Measurements from ENCODE around the gene MYO7B. TPM values are rescaled to one million over a fixed set of nuclear protein-coding genes. Genes with fewer than 3 reads are reported as not detected.

The MYO7B gene
- total RNA-seq, 4 donors from 2014 or later: 214 to 1,039 (median 594) TPM

- Histone ChIP-seq H3K27me3 (no peaks in the 10 kb centered on the region), H3K27ac (peak within 1 kb of the TSS in 1 of 4 donors; percentile 45), H3K36me3 (no peaks in the 10 kb centered on the region), H3K4me3 (no peak within 1 kb of the TSS), H3K4me1 (peaks cover 0 to 32% (median 17%) of the 10 kb centered on the region in 4 donors), H3K9me3 (no peaks in the 10 kb centered on the region)
- TF ChIP-seq POLR2A (IDR thresholded peaks at IDR 0.05): no peak
- DNase-seq: no peak
Observed at GRCh38 chr2:127645395-127646291, 110.2 kb downstream of the MYO7B start, which contains the start of gene GPR17. Gene GPR17 (plus strand): TSS chr2:127646153. CDS start chr2:127650736, 4,583 bp downstream.

- peak overlapping the region in 2 of 4 donors; percentile 43 to 45 for H3K27ac ChIP-seq
- no peak for DNase-seq
- no peak for TF ChIP-seq CTCF (IDR thresholded peaks at IDR 0.05)
- no peak for TF ChIP-seq POLR2A (IDR thresholded peaks at IDR 0.05)
Observed at GRCh38 chr2:127646487-127647241, 111.2 kb downstream of the MYO7B start.

GRCh38 chr2:127647242-127648190 lies 112.0 kb downstream of the MYO7B start:
- DNase-seq: no peak
- no peaks in the 10 kb centered on the region for H3K9me3 ChIP-seq
- peaks cover 0 to 22% (median 8%) of the 10 kb centered on the region in 4 donors for H3K4me1 ChIP-seq
- H3K27ac ChIP-seq: peak overlapping the region in 2 of 4 donors; percentile 43 to 45
- no peaks in the 10 kb centered on the region for H3K27me3 ChIP-seq
- H3K4me3 ChIP-seq: no peak overlapping the region
- no peak for TF ChIP-seq CTCF (IDR thresholded peaks at IDR 0.05)
- TF ChIP-seq POLR2A (IDR thresholded peaks at IDR 0.05): no peak
- no peaks in the 10 kb centered on the region for H3K36me3 ChIP-seq

More at GRCh38 chr2:127646487-127647241, 111.2 kb downstream of the MYO7B start:
- Histone ChIP-seq H3K36me3 (no peaks in the 10 kb centered on the region), H3K4me1 (peaks cover 0 to 24% (median 14%) of the 10 kb centered on the region in 4 donors), H3K27me3 (no peaks in the 10 kb centered on the region), H3K4me3 (no peak overlapping the region), H3K9me3 (no peaks in the 10 kb centered on the region)

- no peaks in the 10 kb centered on the region for H3K27me3 ChIP-seq
- peaks cover 0 to 26% (median 8%) of the 10 kb centered on the region in 4 donors for H3K4me1 ChIP-seq
- TF ChIP-seq CTCF (IDR thresholded peaks at IDR 0.05) (no peak), POLR2A (IDR thresholded peaks at IDR 0.05) (no peak)
- H3K27ac ChIP-seq: peak overlapping the region in 1 of 4 donors; percentile 22
- H3K4me3 ChIP-seq: no peak overlapping the region
- no peak for DNase-seq
- no peaks in the 10 kb centered on the region for H3K36me3 ChIP-seq
- no peaks in the 10 kb centered on the region for H3K9me3 ChIP-seq
Observed at GRCh38 chr2:127648321-127648720, 112.8 kb downstream of the MYO7B start.

GRCh38 chr2:127649100-127649611 lies 113.7 kb downstream of the MYO7B start:
- peaks cover 0 to under 1% (median 0%) of the 10 kb centered on the region in 3 donors for H3K36me3 ChIP-seq
- H3K4me1 ChIP-seq: peaks cover 0 to 25% (median 8%) of the 10 kb centered on the region in 4 donors
- no peaks in the 10 kb centered on the region for H3K9me3 ChIP-seq
- H3K27ac ChIP-seq: peak overlapping the region in 2 of 4 donors; percentile 6 to 85
- no peaks in the 10 kb centered on the region for H3K27me3 ChIP-seq
- TF ChIP-seq POLR2A (IDR thresholded peaks at IDR 0.05) (no peak), CTCF (IDR thresholded peaks at IDR 0.05) (no peak)
- no peak overlapping the region for H3K4me3 ChIP-seq
- DNase-seq: no peak

All from Peyer's patch (tissue), 4 donors.